GM12801 (cell line): ENCODE measurements around the gene WASF3.

Experiments
- TF ChIP-seq, protein P1 (sequence below): IDR thresholded peaks from one replicate; pipeline ENCODE4 v1.5.1; 2011; ENCODE audit warnings: control low read depth; ENCODE audit not compliant: insufficient read length; ENCODE audit errors: extremely low read depth

The WASF3 gene

GRCh38 chr13:26716984-26717383 lies 159.5 kb downstream of the WASF3 start:
- TF ChIP-seq, protein P1, sequence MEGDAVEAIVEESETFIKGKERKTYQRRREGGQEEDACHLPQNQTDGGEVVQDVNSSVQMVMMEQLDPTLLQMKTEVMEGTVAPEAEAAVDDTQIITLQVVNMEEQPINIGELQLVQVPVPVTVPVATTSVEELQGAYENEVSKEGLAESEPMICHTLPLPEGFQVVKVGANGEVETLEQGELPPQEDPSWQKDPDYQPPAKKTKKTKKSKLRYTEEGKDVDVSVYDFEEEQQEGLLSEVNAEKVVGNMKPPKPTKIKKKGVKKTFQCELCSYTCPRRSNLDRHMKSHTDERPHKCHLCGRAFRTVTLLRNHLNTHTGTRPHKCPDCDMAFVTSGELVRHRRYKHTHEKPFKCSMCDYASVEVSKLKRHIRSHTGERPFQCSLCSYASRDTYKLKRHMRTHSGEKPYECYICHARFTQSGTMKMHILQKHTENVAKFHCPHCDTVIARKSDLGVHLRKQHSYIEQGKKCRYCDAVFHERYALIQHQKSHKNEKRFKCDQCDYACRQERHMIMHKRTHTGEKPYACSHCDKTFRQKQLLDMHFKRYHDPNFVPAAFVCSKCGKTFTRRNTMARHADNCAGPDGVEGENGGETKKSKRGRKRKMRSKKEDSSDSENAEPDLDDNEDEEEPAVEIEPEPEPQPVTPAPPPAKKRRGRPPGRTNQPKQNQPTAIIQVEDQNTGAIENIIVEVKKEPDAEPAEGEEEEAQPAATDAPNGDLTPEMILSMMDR = no peak

DNA sequence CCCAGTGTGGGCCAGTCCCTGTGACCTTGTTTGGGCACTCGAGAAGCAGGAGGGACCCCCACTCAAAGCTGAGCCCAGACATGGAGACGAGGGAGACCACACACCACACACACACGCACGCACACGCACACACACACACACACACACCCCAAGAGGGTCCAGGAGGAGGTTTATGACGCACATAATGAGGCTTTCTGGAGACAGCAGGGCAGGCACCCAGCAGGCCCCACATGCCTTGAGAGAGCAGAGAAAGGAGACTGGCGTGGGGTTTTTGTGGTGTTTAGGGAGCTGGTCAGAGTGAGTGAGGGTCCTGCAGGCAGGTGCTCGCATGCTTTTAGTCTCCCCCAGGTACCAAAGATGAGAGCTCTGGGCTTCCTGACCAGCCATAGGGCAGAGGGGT lies 160.7 kb downstream of the WASF3 start:
- TF ChIP-seq, protein P1 = no peak

GRCh38 chr13:26718872-26719271 lies 161.4 kb downstream of the WASF3 start:
- TF ChIP-seq, protein P1 = no peak

DNA sequence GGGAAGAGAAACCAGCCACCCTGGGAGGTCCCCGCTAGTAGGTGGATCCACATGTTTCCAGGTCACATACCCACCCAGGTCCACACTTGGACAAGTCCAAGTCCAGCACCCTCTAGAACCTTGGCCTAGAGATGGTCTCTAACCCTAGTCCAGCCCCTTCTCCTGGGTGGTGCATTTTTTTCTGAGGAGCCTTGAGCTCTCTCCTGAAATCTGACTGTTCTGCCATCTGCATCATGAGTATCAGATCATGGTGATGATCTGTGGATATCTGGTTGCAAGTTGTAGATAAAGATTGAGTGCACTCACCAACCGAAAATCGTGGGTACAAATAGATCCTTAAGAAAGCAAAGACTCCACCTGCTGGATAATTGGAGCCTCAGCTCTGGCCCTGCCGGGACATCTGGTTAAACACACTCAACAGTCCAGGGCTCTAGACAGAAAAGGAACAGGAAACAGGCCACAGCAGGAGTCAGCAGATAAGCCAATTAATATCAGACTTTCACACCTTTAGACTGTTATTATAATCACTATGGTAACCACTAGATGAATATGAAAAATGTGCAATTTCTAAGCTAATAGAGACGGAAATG lies 162.0 kb downstream of the WASF3 start:
- TF ChIP-seq, protein P1 = no peak

DNA sequence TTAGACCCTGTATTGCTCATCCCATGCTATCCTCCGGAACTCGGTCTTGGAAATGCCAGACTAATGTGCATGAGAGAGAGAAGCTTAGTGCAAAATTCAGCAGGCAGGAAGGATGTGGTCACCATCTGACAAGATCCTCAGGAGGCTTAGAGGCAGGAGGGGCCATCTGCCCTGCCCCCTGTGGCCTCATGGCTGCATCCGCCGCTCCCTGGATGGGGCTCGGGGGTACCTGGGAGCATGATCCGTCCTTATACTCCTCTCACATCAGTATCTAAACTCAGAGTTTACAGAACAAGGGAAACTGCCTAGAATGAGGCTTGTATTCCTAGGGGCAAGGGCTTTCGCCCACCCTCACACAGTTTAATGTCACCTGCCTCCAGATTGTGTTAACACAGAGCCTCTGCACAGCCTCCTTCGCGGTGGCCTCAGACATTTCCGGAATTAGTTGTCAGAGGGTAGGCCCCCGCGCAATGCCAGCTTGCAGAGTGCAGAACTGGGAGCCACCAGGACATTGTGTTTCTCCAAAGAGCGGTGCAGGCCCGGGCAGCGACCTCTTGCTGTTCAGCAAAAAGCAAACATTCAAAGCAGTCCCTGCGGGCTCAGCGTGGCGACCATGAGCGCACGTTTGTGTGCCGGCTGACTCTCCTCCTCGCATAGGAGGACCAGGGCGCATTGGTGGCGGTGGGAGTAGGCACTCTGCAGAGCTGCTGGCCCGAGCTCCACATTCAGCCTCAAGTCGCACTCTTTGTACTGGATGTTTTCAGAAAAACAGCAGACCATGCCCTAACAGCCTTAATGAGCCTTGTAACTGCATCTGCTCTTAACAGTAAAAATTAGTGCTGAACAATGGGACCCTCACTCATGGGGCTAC lies 164.0 kb downstream of the WASF3 start:
- TF ChIP-seq, protein P1 = no peak

GRCh38 chr13:26722321-26722720 lies 164.8 kb downstream of the WASF3 start:
- TF ChIP-seq, protein P1 = no peak

- TF ChIP-seq, protein P1 = no peak
Measured at GRCh38 chr13:26726684-26727083, 169.2 kb downstream of the WASF3 start.
